Stimulated activated CD8-positive, alpha-beta memory T cell treated with anti-CD3 and anti-CD28 coated beads, Interleukin-4, amount 100 ng/mL, for 24 hours (primary cell): ENCODE measurements around the gene TIMM44.
"Not testable (repeated sequence)": the region's sequence is repeated elsewhere in the genome, so short reads cannot be mapped to it uniquely, and the experiment has no call there.

ENCODE experiments used
- DNase-seq: peaks from one replicate; pipeline ENCODE4 v3.0.0-alpha.2; 2020; ENCODE audit warnings: low read depth

Gene TIMM44

DNA sequence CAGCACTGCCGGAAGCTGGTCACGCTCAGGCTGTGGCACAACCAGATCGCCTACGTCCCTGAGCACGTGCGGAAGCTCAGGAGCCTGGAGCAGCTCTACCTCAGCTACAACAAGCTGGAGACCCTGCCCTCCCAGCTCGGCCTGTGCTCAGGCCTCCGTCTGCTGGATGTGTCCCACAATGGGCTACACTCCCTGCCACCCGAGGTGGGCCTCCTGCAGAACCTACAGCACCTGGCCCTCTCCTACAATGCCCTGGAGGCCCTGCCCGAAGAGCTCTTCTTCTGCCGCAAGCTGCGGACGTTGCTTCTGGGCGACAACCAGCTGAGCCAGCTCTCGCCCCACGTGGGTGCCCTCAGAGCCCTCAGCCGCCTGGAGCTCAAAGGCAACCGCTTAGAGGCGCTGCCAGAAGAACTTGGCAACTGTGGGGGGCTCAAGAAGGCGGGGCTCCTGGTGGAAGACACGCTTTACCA lies 43.0 kb downstream of the TIMM44 start:
- no peak for DNase-seq

GRCh38 chr19:7899751-7900378 lies 43.6 kb downstream of the TIMM44 start:
- DNase-seq, result no peak

DNA sequence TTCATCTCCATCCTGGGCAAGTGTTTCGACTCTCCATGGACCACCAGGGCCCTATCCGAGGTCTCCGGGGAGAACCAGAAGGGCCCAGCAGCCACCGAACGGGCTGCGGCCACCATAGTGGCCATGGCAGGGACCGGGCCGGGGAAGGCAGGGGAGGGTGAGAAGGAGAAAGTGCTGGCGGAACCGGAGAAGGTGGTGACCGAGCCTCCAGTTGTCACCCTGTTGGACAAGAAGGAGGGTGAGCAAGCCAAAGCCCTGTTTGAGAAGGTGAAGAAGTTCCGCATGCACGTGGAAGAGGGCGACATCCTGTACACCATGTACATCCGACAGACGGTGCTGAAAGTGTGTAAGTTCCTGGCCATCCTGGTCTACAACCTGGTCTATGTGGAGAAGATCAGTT lies 44.5 kb downstream of the TIMM44 start:
- no peak for DNase-seq

- DNase-seq, result no peak
These were observed 46.2 kb downstream of the TIMM44 start for GRCh38 chr19:7897292-7897691.

- no peak for DNase-seq
These were observed 47.9 kb downstream of the TIMM44 start for GRCh38 chr19:7895565-7895964.

- no peak for DNase-seq
These were observed 48.7 kb downstream of the TIMM44 start for GRCh38 chr19:7894612-7895309.

- DNase-seq, result not testable (repeated sequence)
These were observed 49.9 kb downstream of the TIMM44 start for GRCh38 chr19:7893362-7894101.

DNA sequence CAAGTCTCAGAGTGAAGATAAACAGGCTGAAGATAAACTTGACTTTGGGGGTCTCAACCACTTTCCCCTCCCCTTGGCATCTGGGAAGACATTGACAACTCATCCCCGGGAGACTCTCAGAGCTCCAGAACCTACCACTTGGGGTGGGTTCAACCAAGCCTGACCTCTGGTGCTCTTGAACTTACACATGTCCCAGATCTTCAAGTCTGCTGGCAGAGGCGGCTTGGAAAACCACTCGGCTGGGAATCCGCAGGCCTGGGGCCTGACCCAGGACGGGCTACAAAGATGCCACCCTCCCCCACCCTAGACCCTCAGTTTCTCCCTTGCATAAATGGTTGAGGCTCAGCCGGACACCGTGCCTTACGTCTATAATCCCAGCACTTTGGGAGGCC lies 54.6 kb downstream of the TIMM44 start:
- DNase-seq, result no peak

DNA sequence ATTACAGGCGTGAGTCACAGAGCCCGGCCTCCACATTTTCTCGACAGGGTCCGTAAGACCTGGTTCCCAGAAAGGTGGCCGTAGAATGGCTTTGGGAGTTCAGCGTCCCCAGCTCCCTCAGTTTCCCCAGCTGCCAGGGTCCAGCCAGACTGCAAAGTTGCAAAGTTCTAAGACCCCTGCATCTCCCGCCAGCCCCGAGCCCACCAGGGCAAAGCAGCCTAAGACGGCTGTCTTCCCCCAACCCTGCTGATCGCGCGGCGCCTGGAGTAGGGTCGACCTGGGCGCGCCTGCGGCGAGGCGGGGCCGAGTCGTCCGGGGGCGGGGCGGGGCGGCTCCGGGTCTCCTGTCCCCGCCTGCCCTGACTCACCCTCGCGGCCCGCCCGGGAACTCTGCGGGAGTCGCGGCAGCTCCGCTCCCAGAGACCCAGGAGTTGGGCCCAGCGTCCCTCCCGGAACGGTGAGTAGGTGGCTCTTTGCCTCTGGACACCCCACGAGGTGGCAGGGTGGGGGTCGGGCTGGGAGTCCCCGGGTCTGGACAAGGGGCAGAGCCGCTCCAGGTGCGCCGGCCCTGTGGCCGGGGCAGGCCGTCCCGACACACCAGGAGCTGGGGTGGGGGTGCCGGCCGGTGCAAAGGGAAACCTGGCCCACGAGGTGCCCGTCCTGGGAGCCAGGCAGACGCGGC lies 55.2 kb downstream of the TIMM44 start, which contains the start of gene LRRC8E:
Gene LRRC8E, plus strand, starts transcription at position 366 of the 681 bp plus-strand sequence. CDS start 7,094 bp downstream, outside the sequence.
- DNase-seq, result no peak

- no peak for DNase-seq
These were observed 55.9 kb downstream of the TIMM44 start for GRCh38 chr19:7887408-7888144.

DNA sequence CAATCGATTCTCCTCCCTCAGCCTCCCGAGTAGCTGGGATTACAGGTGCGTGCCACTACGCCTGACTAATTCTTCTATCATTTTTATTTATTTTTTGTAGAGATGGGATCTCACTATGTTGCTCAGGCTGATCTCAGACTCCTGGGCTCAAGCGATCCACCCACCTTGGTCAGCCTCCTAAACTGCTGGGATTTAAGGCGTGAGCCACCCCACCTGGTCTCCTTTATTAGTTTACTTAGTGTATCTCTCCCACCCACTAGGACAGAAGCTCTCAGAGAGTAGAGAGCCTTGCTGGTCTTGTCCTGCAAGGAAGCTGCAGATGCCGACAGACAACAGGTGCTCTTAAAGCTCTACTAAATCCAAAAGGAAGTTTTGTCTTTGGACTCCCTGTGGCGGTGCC lies 57.6 kb downstream of the TIMM44 start:
- no peak for DNase-seq

GRCh38 chr19:7883796-7884570 lies 59.5 kb downstream of the TIMM44 start:
- no peak for DNase-seq

- DNase-seq, result no peak
These were observed 60.4 kb downstream of the TIMM44 start for GRCh38 chr19:7883105-7883504.

- DNase-seq, result no peak
These were observed 61.6 kb downstream of the TIMM44 start for GRCh38 chr19:7881910-7882309.

- no peak for DNase-seq
These were observed 63.6 kb downstream of the TIMM44 start for GRCh38 chr19:7879836-7880235.

DNA sequence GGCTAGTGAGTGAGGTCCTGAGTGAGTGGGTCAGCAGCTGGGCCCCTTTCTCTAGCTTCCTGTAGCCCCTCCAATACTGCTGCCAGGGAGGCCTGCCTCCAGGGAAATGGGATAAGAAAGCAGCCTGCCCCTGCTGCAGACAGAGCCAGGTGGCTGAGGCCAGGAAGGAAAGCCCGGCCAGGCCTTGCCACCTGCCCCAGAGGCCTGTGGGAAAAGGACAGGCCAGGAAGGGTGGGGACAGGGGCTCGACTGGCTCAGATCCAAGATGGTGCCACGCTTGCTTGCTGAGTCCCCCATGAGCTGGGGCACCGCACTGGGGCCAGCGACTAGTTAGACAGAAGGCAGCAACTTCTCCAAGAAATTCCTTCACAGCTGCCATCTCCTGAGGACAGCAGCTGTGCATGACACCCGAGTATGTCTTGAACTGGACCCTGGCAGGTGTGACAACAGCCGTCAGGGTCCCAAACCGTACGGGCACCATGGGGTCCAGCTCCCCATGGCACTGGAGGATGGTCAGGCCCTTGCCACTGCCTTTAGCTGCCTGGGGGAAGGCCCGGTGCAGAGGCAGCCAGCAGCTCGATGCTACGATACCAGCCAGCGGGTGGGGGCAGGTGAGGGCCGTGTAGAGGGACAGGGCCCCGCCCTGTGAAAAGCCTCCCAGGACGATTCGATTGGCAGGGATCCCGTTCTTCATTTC lies 64.2 kb downstream of the TIMM44 start:
- DNase-seq, result no peak

- no peak for DNase-seq
These were observed 66.1 kb downstream of the TIMM44 start for GRCh38 chr19:7877249-7877836.
